OCI-M1 (cell line): ENCODE results near the gene PACSIN3.
A peak's percentile ranks its signal among the peaks of the same experiment; 100 is the strongest.

Experiments used
- DNase-seq: peaks from one replicate; lab custom pipeline; 2025; lab: John Stamatoyannopoulos, UW

The PACSIN3 gene

DNA sequence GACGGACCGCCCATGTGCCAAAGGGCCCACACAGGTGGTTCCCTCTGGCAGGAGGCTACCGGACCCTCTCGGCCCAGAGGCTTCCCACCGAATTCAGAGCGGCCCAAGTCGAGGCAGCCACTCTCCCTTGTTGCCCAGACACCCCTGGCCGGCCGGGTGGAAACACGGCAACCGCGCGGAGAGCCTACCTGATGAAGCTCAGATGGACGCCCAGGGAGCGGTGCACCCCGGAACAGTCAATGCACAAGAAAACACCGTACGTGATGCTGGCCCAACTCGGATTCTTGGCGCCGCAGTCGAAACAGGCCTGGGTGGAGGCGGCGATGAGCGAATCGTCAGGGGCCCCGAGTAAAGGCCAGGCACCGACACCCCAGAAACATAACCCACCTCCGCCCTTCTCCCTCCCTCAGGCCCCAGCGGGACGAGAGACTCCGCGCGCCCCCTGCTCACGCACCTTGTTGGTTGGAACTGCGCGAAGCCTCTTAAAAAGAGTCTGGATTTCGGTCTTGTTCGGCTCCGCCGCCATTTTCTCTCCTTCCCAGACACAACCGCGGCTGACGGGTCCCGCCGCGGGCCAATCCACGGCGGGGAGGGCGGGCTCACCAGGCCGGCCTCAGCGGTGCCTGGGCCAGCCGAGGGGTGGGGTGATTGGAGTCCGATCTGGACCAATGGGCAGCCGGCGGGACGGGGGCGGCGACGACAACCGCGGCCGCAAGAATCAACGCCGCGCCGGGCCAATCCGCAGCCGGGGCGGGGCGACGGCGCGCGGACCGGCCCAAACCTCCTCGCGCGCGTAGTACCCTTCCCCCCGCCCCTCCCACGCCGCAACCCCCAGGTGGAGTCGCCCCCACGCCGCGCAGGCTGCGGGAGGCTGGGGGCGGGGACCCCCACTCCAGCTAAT lies 9.7 kb downstream of the PACSIN3 start, which contains the start of gene ARFGAP2:
TSS of gene ARFGAP2 (minus strand) at position 552 of the 901 bp plus-strand sequence. CDS start at position 526, 26 bp downstream.
- peak; percentile 97 for DNase-seq

DNA sequence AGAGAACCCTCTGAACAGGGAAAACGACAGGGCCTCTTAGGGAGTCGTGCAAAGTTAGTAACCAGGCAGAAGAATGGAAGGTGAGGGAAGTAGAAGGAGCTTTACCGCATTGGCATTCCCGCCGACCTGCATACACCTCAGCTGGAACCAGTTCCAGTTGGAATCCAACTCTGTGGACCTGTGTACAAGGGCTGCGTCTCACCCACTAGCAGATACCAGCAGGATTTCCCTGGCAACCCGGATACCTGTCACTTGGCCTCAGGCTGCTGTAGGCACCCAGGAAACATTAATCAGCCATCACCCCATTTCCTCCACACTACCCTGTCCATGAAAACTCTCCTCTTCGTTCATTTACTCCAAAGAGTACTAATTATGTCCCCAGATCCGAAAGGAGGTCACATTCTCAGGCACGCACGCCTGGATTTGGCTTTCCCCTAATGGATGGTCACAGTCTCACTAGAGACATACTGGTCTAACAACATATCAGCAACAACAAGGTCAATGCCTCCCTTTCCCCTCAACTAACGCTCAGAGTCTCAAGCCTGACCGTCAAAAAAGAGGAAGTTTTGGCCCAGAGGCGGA lies 10.4 kb downstream of the PACSIN3 start:
- DNase-seq, result peak; percentile 88

DNA sequence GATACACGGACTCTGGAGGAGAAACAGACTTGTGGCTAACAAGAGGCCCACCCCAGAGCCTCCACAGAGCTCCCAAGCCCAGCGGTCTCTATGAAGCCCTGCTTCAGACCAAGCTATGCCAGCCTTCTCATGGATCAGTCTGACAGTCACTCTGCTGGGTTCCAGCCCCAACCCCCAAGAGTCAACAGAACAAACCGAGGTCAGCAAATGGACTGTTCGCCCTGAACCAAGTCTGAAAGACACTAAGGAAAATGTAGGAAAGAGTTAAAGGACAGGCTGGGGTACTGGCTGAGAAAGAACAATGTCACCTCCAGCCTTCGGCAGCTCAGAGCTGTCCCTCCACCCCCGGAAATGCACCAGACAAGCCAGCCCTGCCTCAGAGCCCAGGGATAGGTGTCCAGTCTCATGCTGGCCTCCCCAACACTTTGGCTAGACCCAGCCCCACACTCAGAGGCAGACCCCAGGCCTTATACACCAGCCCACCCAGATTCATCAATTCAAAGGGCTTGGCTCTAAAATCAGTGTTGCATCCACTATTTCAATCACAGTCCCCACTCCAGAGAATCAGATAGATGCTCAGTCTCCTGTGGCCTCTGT lies 13.4 kb downstream of the PACSIN3 start:
- DNase-seq, result no peak

DNA sequence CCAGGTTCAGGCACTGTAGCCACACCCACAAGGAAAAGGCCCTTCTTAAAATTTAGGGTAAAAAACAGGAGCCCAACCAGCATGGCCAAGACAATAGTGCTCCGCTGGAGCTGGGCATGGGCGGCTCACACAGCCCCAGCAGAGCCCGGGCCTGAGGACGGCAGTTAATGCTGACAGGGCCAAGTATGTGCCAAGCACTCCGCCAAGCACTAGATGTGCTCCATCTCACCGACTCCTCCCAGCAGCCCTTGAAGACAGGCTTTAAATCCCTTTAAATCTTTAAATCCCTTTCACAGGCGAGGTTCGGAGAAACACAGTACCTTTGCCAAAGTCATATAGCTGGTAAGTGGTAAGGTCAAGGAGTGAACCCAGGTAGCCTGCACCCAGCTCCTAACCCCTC lies 14.4 kb downstream of the PACSIN3 start:
- DNase-seq, result no peak

DNA sequence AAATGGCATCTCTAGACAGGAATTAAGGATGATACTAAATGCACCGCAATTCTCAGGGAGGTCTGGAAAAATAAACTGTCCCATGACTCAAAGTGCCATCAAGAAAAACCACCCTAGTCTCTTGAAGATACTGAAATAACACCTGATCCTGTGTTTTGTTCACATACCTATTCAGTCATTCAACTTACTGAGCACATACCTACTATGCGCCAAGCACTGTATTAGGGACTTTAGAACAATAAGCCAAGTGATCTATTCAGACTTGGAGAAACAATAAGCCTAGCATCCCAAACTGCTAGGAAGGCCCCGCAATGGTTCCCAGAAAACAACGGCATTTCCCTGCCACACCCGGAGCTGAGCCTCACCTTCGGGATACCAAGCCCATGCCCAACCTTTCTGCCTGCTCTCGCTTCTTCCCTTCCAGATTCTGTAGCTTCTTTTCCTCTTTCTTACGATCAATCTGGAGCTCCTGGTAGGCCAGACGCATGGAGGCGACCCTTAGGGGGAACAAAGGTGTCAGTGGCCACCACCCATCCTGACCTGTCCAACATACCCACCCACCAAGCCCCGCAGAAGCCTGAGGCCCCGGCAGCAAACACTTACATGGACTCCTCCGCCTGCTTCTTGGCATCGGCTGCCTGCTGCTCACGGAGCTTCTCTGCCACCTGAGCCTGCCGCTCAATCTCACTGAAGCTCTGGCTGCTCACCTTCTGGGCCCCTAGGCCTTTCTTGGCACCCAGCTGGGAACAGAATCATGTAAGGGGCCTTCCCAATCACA lies 15.0 kb downstream of the PACSIN3 start:
- DNase-seq, result no peak

DNA sequence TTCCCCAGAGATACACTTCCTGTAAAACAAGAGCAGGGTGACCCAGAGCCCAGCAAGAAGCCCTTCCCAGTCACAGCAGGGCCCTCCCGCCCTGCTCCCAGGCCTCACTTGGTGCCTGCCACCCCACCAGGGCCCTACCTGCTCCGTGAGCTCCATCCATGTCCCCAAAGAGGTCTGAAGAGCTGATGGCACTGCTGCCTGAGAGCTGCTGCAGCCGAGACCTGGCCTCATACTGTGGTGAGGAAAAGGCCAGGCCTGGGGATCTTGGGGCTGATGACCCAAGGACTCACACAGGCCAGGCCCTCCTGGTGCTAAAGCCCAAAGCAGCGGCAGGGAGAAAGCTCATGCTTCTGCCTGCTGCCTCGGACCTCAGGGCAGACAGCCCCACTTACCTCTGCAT lies 19.9 kb downstream of the PACSIN3 start:
- no peak for DNase-seq

DNA sequence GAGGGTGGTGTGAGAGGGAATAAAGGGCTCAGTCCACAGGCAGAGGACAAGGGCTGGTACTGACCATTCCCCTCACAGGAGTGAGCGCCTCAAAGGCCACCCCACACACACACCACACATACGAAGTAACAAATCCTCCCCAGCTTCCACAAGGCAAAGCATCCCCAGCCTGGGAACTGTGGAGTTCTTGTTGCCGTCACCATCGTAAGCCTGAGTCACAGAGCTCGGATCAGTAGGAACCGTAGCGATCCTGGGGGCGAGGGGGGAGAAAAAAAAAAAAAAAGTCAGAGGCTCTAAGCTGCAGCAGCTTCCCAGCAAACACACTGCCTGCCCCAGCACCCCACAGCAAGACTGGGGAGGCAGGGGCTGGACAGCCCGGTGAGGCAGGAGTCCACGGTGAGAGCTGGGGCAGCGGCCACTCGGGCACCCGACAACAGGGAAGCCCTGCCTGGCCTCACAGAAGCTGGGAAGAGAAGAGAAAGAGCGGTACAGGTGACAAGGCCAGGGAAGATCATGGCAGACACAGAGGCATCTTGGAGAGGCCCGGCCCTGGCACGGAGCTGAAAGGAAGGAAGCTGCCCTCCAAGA lies 20.9 kb downstream of the PACSIN3 start:
- no peak for DNase-seq

DNA sequence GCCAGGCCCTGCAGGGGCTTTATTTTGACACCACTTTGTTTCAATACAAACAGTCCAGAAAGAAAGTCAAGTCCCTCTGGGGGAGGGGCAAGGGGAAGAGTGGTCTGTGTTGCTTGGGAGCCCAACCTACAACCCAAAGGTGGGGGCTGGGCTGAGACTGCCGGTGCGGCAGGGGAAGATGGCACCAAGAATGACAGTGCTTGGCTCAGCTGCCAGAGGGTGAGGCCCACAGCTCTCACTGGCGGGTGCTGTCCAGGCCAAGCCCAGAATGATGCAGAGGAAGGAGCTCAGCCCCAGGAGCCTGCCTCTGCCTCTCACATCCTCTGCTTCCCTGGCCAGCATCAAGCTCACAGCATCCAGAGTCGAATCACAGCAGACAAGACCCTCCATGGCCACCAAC lies 21.9 kb downstream of the PACSIN3 start:
- DNase-seq, result no peak

DNA sequence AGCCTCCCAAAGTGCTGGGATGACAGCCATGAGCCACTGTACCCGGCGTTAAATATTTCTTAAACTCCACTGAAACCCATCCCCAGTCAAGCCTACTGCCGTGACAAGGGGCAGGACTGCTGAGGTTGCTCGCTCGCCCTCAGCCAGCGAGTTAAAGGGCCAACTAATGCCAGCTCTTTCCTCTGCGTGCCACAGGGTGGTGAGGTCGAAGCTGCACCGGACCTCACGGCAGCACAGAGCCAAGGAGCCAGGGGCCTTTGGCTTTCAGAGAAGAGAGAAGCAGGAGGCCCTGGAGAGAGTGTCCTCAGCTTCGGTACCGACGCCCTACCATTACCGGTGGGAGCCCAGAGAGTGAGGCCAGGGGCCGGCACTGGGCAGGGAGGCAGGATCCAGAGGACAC lies 22.3 kb downstream of the PACSIN3 start:
- DNase-seq, result no peak

DNA sequence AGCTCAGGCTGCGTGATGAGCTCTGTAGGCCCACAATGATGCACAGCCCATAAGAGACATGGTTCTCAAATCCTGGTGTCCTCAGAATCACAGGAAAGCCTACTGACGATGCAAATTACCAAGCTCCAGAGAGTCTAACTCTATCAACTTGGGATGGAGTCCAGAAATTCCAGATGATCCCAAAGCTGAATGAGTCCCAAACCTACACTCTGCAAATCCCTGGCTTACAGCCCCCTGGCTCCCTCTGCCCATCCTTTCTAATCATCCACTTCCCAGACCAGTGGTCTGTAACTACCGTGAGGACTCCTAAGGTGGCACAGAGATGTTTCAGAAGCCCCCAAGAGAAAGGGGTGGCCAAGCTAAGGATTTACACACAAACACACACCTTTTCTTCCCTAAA lies 23.0 kb downstream of the PACSIN3 start:
- no peak for DNase-seq

DNA sequence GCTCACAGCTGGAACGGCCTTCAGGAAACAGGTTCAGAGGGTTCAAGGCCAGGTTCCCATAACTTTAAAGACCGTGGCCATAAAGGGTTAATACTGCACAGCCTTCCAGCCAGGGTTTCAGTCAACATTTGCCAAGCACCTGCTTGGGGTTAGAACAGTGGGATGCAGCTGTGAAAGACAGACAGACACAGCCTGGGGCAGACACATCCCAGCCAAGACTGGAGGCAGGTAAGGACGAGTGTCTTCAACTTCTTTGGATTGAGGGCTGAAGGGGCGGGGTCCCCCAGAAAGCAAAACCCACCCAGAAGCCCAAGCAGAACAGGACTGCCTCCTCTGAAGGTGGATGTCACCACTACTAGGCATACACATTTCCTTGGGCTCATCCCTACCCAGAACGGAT lies 23.8 kb downstream of the PACSIN3 start:
- DNase-seq, result no peak

DNA sequence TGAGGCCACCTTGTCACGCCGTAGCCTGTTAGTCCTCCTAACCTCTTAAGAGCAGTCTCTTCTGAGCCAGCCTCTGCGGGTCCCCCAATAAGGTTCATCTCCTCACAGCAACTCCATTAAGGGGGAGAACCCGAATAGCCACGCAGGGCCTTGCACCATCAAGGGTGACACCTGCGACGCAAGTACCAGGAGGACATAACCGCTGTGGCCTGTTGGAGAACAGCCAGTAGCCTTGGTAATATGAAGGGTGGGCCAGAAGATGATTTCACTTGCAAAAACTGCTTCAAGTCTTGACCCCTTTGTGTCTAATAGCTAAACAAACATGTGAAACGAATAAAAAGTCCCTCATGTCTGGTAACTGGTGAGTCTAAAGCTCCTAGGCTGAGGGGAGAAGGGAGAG lies 24.3 kb downstream of the PACSIN3 start:
- no peak for DNase-seq

DNA sequence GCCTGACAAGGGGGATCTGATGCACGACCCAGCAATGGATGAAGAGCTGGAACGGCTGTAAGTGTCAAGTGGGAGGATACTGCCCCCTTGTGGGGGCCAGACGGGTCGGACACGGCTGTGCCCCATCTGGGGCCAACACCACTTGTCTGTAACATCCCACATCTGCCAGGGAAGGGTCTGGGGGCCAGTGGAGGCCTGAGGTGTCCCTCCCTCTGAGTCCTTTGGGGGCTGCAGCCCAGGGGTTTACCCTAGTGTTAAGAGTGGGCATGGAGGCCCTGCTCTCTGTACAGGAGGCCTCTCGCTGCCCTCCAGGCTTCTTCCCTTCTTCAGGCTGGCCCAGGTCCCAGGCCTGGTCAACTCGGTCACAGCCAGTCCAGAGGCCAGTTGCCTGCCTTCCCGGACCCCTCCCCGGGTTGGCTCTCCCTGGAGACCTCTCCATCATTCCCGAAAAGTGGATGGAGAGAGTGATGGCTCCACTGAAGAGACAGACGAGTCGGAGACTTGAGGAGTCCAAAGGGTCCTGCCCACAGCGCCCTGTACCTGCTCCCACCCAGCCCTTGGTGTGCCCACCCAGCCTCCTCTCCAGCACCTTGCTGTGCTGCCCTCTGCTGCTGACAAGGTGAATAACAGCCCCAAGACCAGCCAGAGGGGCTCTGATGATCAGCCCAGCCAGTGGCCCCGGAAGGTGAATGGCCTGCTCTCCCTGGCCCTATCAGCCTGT lies 24.9 kb downstream of the PACSIN3 start:
- DNase-seq, result peak; percentile 70

DNA sequence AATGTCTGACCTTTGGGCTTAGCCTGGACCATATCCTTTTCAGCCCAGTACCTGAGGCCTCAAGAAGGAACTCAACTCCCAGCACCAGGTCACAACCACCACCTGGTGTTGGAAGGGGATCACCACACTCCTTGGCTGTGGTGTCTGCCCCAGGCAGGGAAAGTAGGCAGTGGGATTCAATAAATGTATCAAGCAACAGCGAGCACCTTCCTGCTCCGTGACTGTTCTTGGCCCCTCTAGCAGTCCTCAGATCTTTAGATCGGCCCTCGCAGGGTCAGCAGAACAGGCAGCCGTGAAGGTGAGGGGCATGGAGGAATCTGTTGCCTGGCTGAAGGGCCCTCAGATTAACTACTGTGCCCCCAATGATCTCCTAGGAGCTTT lies 25.5 kb downstream of the PACSIN3 start:
- DNase-seq, result no peak

DNA sequence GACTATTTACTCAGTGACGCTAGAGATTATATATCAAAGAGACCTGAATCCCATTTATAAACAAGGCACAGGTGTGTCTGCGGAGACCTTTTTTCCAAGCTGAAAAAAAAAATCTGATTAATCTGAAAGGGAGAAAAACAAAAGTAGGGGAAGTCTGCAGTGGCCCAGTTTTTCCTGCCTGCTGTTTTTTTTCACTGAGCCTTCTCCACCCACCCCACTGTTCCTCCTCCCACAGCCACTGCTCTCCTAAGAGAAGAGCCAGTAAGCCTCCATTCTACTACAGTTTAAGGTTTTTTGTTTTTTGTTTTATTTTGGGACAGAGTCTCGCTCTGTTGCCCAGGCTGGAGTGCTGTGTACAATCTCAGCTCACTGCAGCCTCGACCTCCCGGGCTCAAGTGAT lies 28.0 kb downstream of the PACSIN3 start:
- no peak for DNase-seq

DNA sequence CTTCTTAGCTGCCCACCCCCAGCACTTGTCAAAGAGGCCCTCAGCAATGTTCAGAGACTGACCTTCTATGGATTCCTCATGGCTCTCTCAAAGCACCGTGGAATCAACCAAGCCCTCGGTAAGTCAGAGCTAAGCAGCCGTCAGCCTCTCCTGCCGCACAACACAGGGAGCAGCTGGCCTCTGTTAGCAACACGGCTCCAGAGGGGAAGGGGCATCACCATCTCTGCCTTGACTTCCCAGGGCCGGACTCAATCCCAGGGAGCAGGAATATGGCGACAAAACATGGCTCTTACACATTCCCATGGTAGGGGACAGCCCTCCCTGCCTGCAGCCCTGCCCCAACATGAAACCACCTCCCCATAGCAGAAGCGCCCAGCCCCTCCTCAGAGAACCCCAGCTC lies 28.4 kb downstream of the PACSIN3 start:
- no peak for DNase-seq

DNA sequence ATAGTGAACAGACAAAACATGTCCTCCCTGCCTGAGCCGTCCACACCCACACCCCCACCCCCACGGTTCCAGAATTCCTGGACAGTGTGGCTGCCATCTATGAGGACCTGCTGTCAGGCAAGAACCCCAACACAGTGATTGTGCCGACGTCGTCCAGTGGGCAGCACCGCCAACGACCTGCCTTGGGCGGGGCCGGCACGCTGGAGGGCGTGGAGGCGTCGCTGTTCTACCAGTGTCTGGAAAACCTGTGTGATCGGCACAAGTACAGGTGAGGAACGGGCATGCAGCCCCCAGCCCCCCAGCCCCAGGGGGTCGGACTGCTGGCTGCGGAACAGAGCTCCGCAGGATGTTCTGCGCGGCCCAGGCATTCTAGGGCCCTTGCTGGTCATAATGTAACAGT lies 29.3 kb downstream of the PACSIN3 start:
- no peak for DNase-seq

DNA sequence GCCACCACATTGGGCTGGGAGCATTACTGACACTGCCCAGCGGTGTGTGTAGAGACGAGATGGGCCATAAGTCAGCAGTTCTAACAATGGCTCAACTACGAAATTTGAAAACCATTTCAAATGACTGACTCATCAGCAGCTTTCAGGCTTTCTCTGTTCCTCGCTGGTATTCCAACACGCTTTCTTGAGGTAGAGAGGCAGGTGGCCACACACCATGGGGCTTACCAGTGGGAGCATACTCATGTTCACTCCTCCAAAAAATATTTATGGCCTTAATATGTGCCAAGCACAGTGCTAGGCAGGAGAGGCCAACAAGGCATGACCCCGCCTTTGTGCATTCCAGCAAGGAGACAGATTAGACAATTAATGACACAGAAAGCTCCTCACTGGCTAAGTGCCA lies 29.9 kb downstream of the PACSIN3 start:
- no peak for DNase-seq

DNA sequence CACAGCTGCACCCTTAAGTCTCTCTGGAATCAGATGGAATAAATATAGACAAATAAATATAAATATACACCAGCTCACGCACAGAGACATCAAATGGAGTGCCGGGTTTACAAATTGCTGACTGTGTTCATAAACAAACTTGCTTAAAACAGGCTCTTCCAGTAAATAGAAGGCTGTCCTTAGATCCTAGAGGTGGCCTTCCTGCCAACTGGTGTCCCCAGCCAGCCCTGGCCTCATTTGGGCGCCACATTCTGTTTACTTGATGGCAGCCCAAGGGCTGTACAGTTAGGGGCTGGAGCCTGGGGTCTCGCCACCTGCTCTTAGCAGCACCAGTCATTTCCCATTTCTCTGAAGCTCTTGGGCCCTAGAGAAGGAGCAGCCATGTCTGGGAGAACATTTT lies 30.4 kb downstream of the PACSIN3 start:
- no peak for DNase-seq

DNA sequence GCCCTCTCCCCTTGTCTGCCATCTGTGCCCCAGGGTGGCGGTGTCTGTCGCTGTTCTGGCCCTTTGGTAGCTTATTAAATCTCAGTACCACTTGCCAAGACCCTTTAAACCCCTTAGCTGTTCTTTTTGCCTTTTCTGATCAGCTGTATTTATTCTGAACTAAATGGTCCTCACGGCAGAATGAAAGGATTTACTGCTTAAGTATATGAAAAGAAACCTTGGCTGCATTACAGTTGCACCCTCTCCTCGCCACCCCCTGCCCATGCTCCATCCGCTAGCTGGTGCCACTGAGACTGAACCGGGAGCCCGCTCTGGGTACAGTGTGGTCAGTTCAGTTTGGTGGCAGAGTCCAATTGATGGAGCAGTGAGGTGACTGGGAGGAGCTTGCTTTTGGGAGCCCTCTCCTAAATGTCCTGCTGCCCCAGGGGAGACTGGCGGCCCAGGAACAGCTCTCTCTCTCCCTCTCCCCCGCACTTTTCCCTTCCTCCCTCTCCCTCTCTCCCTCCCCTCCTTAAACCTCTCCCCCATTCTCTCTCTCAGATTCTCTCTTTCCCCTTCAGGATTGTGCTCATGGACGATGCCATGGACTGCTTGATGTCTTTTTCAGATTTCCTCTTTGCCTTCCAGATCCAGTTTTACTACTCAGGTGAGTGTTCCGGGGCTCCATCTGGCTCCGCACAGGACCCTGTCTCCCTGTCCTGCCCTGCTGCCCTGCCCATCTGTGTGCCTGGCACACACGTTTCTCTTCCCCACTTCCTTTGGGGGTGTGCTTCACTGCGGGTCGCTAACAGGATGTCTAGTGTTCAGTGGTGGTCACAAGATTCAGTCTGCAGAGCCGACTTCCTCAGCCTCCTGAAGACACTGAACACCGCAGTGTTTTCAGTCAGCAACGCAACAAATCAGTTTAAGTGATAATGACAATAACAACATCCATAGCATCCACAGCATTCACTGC lies 31.3 kb downstream of the PACSIN3 start:
- DNase-seq, result no peak
